ENCODE data around the gene METRN.

METRN gene

DNA sequence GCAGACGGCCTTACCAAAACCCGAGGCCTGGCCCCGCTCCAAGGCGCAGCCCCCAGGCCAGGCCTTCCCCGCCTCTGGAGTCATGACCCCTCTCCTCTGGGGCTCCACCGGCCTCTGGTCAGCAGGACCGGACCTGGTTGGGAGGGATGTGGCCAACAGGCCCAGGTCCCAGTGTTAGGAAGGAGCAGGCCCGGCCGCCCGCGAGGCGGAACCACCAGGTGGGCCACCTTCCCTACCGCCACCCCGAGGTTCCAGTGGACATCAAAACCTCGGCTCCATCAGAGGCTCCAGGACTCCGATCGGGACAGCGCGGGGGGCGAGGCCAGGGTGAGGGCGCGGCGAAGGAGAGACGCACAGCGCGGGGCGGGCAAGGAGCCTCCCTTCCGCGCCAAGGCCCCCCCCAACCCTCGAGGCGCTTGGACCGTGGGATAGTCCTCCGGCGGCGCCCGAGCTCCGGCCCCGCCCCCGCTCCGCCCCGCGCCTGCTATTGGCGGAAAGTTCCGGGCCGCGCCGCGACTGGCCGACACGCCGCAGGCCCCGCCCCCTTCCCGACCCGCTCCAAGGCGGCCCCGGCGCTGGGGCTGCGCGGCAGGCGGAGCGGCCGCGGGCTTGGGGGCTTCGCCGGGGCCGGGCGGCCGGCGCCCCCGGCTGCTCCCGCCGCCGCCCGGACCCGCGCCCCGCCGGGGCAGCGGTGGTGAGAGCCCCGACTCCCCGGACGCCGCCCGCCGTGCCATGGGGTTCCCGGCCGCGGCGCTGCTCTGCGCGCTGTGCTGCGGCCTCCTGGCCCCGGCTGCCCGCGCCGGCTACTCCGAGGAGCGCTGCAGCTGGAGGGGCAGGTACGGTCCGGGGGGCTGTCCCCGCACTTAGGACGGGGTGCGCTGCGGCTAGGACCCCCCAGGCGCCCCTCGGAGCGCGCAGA, at the start of gene METRN:
Gene METRN (plus strand): TSS at position 561 of the 919 bp plus-strand sequence. CDS start 172 bp downstream, at position 733.
- peak; percentile 77 for DNase-seq
- in situ Hi-C loops (cut with MboI; ENCODE audit: low pct_unique_long_range_greater_than_20kb, low sequenced_read_pairs) = loop anchor here (10.0 kb wide), 1 partner anchor 70 kb away; the partner anchor contains the start of genes CHTF18 and RPUSD1

DNA sequence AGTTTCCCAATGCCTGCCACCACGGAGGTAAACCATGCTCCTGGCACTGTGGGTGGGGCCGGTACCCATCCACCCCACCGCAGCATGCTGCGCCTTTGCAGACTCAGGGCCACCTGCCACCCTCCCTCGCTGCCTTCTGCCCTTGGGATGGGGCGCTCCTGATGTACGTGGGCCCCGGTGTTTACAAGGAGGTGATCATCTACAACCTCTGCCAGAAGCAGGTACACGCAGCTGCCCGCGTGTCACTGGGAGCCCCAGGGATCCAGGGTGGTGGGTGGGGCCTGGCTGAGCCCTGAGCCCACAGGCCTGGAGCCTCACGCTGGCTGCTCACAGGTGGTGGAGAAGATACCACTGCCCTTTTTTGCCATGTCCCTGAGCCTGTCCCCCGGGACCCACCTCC, 48.3 kb upstream of the METRN start:
- in situ Hi-C loops (cut with MboI; ENCODE audit: low pct_unique_long_range_greater_than_20kb, low sequenced_read_pairs) = no loop called here
- DNase-seq = no peak

GRCh38 chr16:667113-667779, 47.7 kb upstream of the METRN start:
- in situ Hi-C loops (cut with MboI; ENCODE audit: low pct_unique_long_range_greater_than_20kb, low sequenced_read_pairs) = no loop called here
- no peak for DNase-seq

DNA sequence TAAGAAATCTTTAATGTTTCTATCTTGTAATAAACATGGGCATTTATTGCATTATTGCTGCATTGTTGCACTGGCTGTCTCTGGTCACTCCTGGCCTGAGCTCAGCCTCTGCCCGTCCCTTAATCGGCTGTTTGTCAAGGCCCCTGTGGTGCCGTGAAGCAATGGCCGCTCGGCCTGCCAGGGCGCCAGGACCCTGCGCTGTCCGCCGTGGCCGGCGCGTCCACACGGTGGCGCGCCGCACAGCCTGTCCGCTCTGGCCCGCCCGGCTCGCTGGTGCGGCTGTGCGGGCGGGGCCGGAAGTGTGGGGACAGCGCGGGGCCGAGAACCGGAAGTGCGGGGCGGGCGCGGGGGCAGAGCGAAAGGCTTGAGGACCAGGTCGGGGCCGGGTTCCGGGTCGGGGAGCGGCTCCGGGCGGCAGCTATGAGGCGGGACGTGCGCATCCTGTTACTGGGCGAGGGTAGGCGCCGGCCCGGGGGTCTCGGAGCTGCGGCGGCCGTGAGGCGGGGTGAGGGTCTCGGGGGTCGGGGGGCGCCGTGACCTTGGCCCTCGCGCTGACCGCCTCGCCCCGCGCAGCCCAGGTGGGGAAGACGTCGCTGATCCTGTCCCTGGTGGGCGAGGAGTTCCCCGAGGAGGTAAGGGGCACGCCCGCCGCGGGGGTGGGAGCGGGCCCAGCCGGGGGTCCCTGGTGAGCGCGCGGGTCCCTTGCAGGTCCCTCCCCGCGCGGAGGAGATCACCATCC, 47.0 kb upstream of the METRN start, which contains the start of gene RHOT2:
Gene RHOT2 (plus strand): TSS at position 353 of the 739 bp plus-strand sequence. CDS start 68 bp downstream, at position 421.
- in situ Hi-C loops (cut with MboI; ENCODE audit: low pct_unique_long_range_greater_than_20kb, low sequenced_read_pairs) = no loop called here
- peak; percentile 87 for DNase-seq

DNA sequence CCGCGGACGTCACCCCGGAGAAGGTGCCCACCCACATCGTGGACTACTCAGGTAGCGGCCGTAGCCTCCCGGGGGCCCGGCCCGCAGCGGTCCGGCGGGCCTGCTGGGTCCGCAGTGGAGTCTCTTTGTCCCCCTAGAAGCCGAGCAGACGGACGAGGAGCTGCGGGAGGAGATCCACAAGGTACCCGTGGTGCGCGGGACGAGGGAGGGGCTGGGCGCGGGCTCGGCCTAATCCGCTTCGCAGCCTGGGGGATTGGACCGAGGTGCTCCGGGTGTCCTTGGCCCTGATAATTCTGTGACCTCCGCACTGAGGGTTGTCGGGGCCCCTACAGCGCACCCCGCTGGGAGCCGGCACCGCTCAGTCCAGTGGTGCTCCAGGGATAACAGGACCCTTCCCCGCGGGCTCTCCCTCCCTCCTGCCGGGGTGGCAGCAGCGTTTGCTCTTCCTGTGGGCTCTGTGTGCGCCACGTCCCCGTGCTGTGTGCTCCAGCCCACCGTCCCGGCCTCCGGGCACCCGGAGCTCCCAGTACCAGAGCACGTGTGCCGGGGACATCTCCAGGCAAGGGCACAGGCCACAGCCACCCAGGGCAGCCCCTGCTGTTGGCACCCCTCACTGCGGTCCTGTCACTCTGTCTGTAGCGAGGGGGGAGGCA, 46.3 kb upstream of the METRN start:
- in situ Hi-C loops (cut with MboI; ENCODE audit: low pct_unique_long_range_greater_than_20kb, low sequenced_read_pairs) = no loop called here
- DNase-seq = no peak

GRCh38 chr16:669666-670065, 45.3 kb upstream of the METRN start:
- in situ Hi-C loops (cut with MboI; ENCODE audit: low pct_unique_long_range_greater_than_20kb, low sequenced_read_pairs) = no loop called here
- DNase-seq = no peak

DNA sequence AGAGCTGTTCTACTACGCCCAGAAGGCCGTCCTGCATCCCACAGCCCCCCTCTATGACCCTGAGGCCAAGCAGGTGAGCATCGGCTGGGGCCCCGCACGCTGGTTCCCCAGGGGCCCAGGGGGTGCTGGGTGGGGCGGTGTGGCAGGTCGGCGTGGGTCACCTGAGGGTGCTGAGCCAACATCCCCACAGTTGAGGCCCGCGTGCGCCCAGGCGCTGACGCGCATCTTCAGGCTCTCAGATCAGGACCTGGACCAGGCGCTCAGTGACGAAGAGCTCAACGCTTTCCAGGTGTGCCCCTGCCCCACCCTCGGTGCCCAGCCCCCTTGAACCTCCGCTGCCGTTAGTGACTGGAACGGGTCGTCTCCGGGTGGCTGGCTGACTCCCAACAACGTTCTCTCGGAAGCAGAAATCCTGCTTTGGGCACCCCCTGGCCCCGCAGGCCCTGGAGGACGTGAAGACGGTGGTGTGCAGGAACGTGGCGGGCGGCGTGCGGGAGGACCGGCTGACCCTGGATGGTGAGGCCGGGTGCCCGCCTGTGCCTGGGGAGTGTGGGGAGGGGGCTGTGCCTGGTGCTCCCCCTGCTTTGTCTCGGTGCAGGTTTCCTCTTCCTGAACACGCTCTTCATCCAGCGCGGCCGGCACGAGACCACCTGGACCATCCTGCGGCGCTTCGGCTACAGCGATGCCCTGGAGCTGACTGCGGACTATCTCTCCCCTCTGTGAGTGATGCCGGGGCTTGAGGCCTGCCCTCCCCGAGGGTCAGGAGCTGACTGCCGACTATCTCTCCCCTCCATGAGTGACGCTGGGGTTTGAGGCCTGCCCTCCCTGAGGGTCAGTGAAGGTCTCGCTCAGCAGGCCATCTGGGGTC, 44.2 kb upstream of the METRN start:
- DNase-seq = no peak
- in situ Hi-C loops (cut with MboI; ENCODE audit: low pct_unique_long_range_greater_than_20kb, low sequenced_read_pairs) = no loop called here

DNA sequence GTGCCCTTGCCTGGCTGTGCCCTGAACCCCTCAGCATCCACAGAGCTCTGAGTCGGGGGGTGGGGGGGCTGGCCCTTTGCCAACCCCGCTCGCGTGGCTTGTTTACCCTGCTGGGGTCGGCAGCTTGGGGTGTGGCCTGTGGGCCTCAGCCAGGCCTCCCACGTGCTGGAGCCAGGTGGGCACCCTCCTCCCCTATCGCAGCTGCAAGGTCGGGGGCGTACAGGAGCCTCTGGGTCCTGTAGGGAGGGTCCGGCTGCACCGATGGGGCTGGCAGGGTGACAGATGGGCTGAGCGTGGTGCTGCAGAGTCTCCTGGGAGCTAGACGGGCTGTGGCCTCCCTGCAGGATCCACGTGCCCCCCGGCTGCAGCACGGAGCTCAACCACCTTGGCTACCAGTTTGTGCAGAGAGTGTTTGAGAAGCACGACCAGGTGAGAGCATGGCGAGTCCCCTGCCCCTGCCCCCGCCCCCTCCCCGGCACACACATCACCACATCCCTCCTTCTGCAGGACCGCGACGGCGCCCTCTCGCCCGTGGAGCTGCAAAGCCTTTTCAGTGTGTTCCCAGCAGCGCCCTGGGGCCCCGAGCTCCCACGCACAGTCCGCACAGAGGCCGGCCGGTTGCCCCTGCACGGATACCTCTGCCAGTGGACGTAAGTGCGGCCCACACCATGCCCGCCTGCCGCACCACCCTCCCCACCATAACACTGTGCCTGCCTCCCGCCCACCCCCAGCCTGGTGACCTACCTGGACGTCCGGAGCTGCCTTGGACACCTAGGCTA, 43.4 kb upstream of the METRN start:
- no peak for DNase-seq
- in situ Hi-C loops (cut with MboI; ENCODE audit: low pct_unique_long_range_greater_than_20kb, low sequenced_read_pairs) = no loop called here

GRCh38 chr16:672371-672770, 42.5 kb upstream of the METRN start:
- DNase-seq = no peak
- in situ Hi-C loops (cut with MboI; ENCODE audit: low pct_unique_long_range_greater_than_20kb, low sequenced_read_pairs) = no loop called here

DNA sequence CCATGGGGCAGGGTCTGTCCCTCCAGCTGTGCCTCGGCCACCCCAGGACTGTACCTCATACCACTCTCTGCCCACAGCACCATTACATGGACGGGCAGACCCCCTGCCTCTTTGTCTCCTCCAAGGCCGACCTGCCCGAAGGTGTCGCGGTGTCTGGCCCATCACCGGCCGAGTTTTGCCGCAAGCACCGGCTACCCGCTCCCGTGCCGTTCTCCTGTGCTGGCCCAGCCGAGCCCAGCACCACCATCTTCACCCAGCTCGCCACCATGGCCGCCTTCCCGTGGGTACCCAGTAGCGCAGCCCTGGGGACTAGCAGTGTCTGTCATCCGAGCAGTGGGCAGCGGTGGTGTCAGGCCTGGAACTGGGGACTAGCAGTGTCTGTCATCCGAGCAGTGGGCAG, 42.1 kb upstream of the METRN start:
- in situ Hi-C loops (cut with MboI; ENCODE audit: low pct_unique_long_range_greater_than_20kb, low sequenced_read_pairs) = no loop called here
- no peak for DNase-seq

- in situ Hi-C loops (cut with MboI; ENCODE audit: low pct_unique_long_range_greater_than_20kb, low sequenced_read_pairs) = no loop called here
- DNase-seq = no peak
Measured at GRCh38 chr16:673399-673991, 41.4 kb upstream of the METRN start.

DNA sequence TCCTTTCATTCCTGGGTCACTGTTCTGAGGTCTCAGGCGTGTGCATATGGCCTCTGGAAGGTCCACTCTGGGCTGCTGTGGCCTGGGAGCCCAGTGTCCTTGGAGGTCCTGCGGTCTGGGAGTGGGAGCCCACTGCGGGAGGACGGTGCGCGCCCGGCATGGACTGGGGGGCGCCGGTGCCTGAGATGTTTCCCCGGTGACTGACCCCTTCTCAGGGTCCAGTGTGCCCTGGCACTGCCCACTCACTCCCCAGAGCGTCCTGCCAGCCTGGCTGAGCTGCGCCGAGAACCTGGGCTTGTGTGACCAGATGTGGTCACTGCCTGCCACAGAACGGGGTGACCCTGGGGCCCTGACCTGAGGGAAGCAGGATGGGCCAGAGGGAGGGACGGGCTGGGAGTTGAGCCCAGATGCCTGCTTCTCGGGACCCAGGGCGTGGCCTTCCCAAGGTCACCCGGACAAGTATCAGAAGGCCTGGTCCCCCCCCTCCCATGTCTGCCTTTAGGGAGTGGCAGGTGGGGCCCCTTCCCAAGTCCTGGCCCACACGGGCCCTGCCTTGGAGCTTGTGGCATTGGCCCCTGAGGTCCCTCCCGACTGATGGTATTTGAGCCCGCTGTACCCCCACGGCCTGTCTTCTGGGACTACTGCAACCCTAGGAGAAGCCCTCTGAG, 40.6 kb upstream of the METRN start:
- in situ Hi-C loops (cut with MboI; ENCODE audit: low pct_unique_long_range_greater_than_20kb, low sequenced_read_pairs) = no loop called here
- no peak for DNase-seq

DNA sequence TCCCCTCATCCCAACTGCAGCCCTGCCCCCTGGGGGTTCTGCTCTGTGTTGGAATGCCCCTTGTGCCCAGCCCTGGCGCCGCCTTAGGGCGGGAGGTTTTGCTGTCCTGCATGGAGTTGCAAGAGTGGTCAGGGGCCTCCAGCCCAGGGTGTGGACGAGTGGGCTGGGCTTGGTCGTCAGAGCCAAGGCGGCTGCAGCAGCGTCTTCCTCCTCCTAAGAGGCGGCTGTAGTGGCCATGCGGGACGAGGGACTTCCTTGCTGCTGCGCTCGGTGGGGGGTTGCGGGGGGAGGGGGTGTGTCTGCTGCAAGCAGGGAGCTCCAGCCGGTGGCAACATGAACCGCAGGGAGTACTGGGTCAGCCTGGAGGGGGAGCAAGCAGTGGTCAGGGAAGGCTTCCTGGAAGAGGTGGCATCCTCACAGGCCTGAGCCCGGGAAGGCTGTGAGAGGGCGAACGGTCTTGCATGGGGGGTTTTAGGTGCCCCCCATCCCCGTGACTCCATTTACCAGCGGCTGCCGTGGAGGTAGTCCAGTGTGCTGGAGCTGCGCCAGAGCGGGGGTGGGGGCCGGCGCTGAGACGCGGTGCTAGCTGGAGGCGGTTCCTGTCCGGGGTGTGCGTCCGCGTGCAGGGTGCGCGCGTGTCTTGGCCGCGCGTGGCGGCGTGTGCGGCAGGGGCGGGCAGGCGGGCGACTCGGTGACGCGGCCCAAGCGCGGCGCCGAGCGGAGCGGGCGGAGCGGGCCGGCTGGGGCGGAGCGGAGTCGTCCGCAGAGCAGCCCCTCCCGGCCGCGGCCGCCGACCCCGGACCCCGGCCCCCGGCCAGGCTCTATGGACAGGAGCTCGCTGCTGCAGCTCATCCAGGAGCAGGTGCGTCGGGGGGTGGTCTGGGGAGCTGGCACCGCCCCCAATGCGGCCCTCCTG, 39.7 kb upstream of the METRN start, which contains the start of gene RHBDL1:
Gene RHBDL1 (plus strand): TSS at position 704 of the 916 bp plus-strand sequence. CDS start 120 bp downstream, at position 824.
- DNase-seq = no peak
- in situ Hi-C loops (cut with MboI; ENCODE audit: low pct_unique_long_range_greater_than_20kb, low sequenced_read_pairs) = no loop called here

DNA sequence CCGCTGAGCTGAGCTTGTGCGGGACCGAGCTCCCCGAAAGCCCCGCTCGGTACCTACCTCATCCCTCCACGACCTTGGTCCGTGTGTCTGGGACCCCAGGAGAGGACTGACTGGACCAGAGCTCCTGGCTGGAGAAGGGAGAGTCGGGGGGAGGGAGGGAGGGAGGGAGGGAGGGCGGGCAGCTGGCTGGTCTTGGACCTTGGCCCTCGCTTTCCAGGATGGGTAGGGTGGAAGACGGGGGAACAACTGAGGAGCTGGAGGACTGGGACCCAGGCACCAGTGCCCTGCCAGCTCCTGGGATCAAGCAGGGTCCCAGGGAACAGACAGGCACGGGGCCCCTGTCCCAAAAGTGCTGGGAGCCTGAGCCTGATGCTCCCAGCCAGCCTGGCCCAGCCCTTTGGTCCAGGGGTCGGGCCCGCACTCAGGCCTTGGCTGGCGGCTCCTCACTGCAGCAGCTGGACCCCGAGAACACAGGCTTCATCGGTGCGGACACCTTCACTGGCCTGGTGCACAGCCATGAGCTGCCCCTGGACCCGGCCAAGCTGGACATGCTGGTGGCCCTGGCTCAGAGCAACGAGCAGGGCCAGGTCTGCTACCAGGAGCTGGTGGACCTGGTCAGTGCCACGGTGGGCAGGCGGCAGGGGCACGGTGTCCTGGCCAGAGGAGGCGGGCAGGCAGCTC, 38.9 kb upstream of the METRN start:
- in situ Hi-C loops (cut with MboI; ENCODE audit: low pct_unique_long_range_greater_than_20kb, low sequenced_read_pairs) = no loop called here
- DNase-seq = no peak

GRCh38 chr16:676565-676902, 38.4 kb upstream of the METRN start:
- in situ Hi-C loops (cut with MboI; ENCODE audit: low pct_unique_long_range_greater_than_20kb, low sequenced_read_pairs) = no loop called here

More at GRCh38 chr16:676565-676902, 38.4 kb upstream of the METRN start:
- DNase-seq = no peak
